Progenitor cell of endocrine pancreas (in vitro differentiated cells): ENCODE measurements around the gene TPX2. TPM values are rescaled to one million over a fixed set of nuclear protein-coding genes. Genes with fewer than 3 reads are reported as not detected.

Experiments
- DNase-seq: peaks from one replicate; pipeline ENCODE4 v3.0.0; 2021; ENCODE audit warnings: low spot score; ENCODE audit not compliant: unreplicated experiment
- H3K27ac Mint-ChIP-seq: 2 replicates; pipeline ENCODE4 v1.8.0; 2021; ENCODE audit warnings: mild to moderate bottlenecking, moderate library complexity, mixed read lengths
- H3K27me3 Mint-ChIP-seq: 2 replicates; pipeline ENCODE4 v1.8.0; 2021; ENCODE audit warnings: mixed read lengths
- H3K36me3 Mint-ChIP-seq: 2 replicates; pipeline ENCODE4 v1.8.0; 2022; ENCODE audit warnings: mixed read lengths; ENCODE audit not compliant: insufficient read depth
- H3K4me1 Mint-ChIP-seq: 2 replicates; pipeline ENCODE4 v1.8.0; 2021; ENCODE audit warnings: low read depth, mixed read lengths
- H3K4me3 Mint-ChIP-seq: 2 replicates; pipeline ENCODE4 v1.8.0; 2021; ENCODE audit warnings: low read depth, mild to moderate bottlenecking, moderate library complexity, mixed read lengths
- H3K9me3 Mint-ChIP-seq: 2 replicates; pipeline ENCODE4 v1.8.0; 2021; ENCODE audit warnings: low read depth, mixed read lengths
- CTCF ChIP-seq: fragments of 200-600 bp; sonication (generic); IDR thresholded peaks from one replicate; pipeline ENCODE4 v1.5.0; 2021; ENCODE audit warnings: antibody characterized with exemption, mild to moderate bottlenecking; ENCODE audit not compliant: unreplicated experiment
- total RNA-seq: library from RNA; stranded (reverse); gene quantifications from 2 replicates; pipeline ENCODE4 v1.2.1, GENCODE V29; 2021

TPX2 gene
- total RNA-seq, 1 donor from 2014 or later = 77.0 TPM

GRCh38 chr20:31844737-31845299 is 105.7 kb downstream of the TPX2 start:
- Mint-ChIP-seq H3K9me3 (no peaks in the 10 kb centered on the region), H3K27ac (no peak overlapping the region), H3K27me3 (peaks cover 27% of the 10 kb centered on the region), H3K36me3 (no peaks in the 10 kb centered on the region), H3K4me1 (peaks cover 3% of the 10 kb centered on the region), H3K4me3 (no peak overlapping the region)
- no peak for TF ChIP-seq CTCF
- DNase-seq = no peak

- H3K27me3 Mint-ChIP-seq = peaks cover 32% of the 10 kb centered on the region
- H3K9me3 Mint-ChIP-seq = no peaks in the 10 kb centered on the region
- H3K27ac Mint-ChIP-seq = no peak within 1 kb of the TSS
- peaks cover 3% of the 10 kb centered on the region for H3K4me1 Mint-ChIP-seq
- no peak for DNase-seq
- H3K36me3 Mint-ChIP-seq = no peaks in the 10 kb centered on the region
- no peak within 1 kb of the TSS for H3K4me3 Mint-ChIP-seq
- no peak for TF ChIP-seq CTCF
These were observed 106.3 kb downstream of the TPX2 start, which contains the start of gene FOXS1 for GRCh38 chr20:31845300-31845863. Gene FOXS1 (minus strand): TSS chr20:31845604. CDS start chr20:31845542, 62 bp downstream.

- Mint-ChIP-seq H3K36me3 (no peaks in the 10 kb centered on the region), H3K27ac (no peak overlapping the region), H3K27me3 (peaks cover 46% of the 10 kb centered on the region), H3K4me1 (peaks cover 3% of the 10 kb centered on the region), H3K4me3 (no peak overlapping the region), H3K9me3 (no peaks in the 10 kb centered on the region)
- no peak for DNase-seq
- no peak for TF ChIP-seq CTCF
These were observed 107.7 kb downstream of the TPX2 start for GRCh38 chr20:31846793-31847138.

GRCh38 chr20:31848088-31848999 is 109.3 kb downstream of the TPX2 start:
- Mint-ChIP-seq H3K4me3 (no peak overlapping the region), H3K27ac (no peak overlapping the region), H3K9me3 (no peaks in the 10 kb centered on the region), H3K27me3 (peaks cover 47% of the 10 kb centered on the region), H3K4me1 (no peaks in the 10 kb centered on the region), H3K36me3 (no peaks in the 10 kb centered on the region)
- no peak for TF ChIP-seq CTCF
- no peak for DNase-seq

- no peaks in the 10 kb centered on the region for H3K4me1 Mint-ChIP-seq
- H3K27ac Mint-ChIP-seq = no peak overlapping the region
- H3K27me3 Mint-ChIP-seq = peaks cover 51% of the 10 kb centered on the region
- H3K9me3 Mint-ChIP-seq = no peaks in the 10 kb centered on the region
- no peaks in the 10 kb centered on the region for H3K36me3 Mint-ChIP-seq
- no peak for TF ChIP-seq CTCF
- no peak for DNase-seq
- no peak overlapping the region for H3K4me3 Mint-ChIP-seq
These were observed 110.3 kb downstream of the TPX2 start for GRCh38 chr20:31849306-31849930.
